Measurements from ENCODE around the gene ATP5F1B. TPM values are rescaled to one million over a fixed set of nuclear protein-coding genes. Genes with fewer than 3 reads are reported as not detected.

ATP5F1B gene
- total RNA-seq, 1 experiment from 2014 or later = 1,051 TPM

- no peak for TF ChIP-seq ATF3 (IDR thresholded peaks at IDR 0.05)
- no peak for TF ChIP-seq CBX3 (IDR thresholded peaks at IDR 0.05; ENCODE audit: low read depth)
- no peak for TF ChIP-seq POLR2AphosphoS5 (IDR thresholded peaks at IDR 0.05; ENCODE audit: low read depth, low read length)
Measured at GRCh38 chr12:56677680-56678079, 31.9 kb upstream of the ATP5F1B start (continued).

- Histone ChIP-seq H3K36me3 (ENCODE audit: control insufficient read depth in 1 of 2, insufficient read depth in 2 of 2, low read length in 2 of 2) (peaks cover 23 to 26% of the 10 kb centered on the region in 2 experiments), H2AFZ (ENCODE audit: low read depth, low read length, poor library complexity, severe bottlenecking) (no peak overlapping the region), H3K4me1 (ENCODE audit: control insufficient read depth in 1 of 2, insufficient read depth in 2 of 2, low read length in 2 of 2) (peaks cover 2 to 23% of the 10 kb centered on the region in 2 experiments; a peak in 2 of 4 replicates), H3K27me3 (ENCODE audit: insufficient read depth, low read length) (no peaks in the 10 kb centered on the region), H3K9me2 (ENCODE audit: insufficient read depth) (no peaks in the 10 kb centered on the region), H3K27ac (ENCODE audit: low read depth, low read length) (no peak overlapping the region), H3K79me2 (ENCODE audit: insufficient read depth, low read length) (peaks cover 100% of the 10 kb centered on the region), H4K20me1 (ENCODE audit: insufficient read depth) (peaks cover 44% of the 10 kb centered on the region; the same call in 1 of the 2 replicates), H3K4me3 (replicated peaks in 1 of 2; ENCODE audit: low read depth in 1 of 2, low read length in 2 of 2) (no peak overlapping the region), H3K4me2 (ENCODE audit: low read length) (no peak overlapping the region), H3K9me3 (ENCODE audit: control insufficient read depth in 1 of 2, insufficient read depth in 1 of 2, low read depth in 1 of 2, low read length in 2 of 2) (no peaks in the 10 kb centered on the region), H3K9ac (ENCODE audit: low read length) (no peak overlapping the region)
- TF ChIP-seq REST (IDR thresholded peaks at IDR 0.05; ENCODE audit: low read depth) (no peak), CEBPB (IDR thresholded peaks at IDR 0.05; ENCODE audit: low read depth) (no peak), TCF7L2 (IDR thresholded peaks at IDR 0.05; ENCODE audit: borderline replicate concordance, extremely low read depth, insufficient read depth, insufficient read length) (no peak), SP1 (IDR thresholded peaks at IDR 0.05; ENCODE audit: low read depth) (no peak), EGR1 (IDR thresholded peaks at IDR 0.05; ENCODE audit: low read depth) (no peak), ATF3 (IDR thresholded peaks at IDR 0.05) (no peak), CBX3 (IDR thresholded peaks at IDR 0.05; ENCODE audit: low read depth) (no peak), JUND (IDR thresholded peaks at IDR 0.05) (no peak), YY1 (IDR thresholded peaks at IDR 0.05; ENCODE audit: extremely low read depth, insufficient replicate concordance, low read depth, low read length) (no peak), EZH2 (IDR thresholded peaks at IDR 0.05) (no peak), ZBTB33 (IDR thresholded peaks at IDR 0.05; ENCODE audit: extremely low read depth, insufficient replicate concordance, low read length) (no peak), POLR2A (IDR thresholded peaks at IDR 0.05; ENCODE audit: borderline replicate concordance, extremely low read depth, insufficient read depth, insufficient read length) (no peak), SIN3A (IDR thresholded peaks at IDR 0.05; ENCODE audit: low read depth) (no peak), ELF1 (IDR thresholded peaks at IDR 0.05; ENCODE audit: borderline replicate concordance, low read depth) (no peak)
- no TSS peak for BruUV-seq (replicated peaks)
- ATAC-seq = no peak
- POLR2A ChIA-PET = interaction anchor here (0.7 to 3.6 kb wide), 2 partner anchors 11 to 46 kb away, joined by 3 to 17 read pairs; partner anchors contain the start of gene PTGES3
- DNase-seq (ENCODE audit: low read depth, low spot score) = no peak
- RAD21 ChIA-PET (ENCODE audit: low non-redundant PET in 1 of 2, low total read pairs in 2 of 2, uncharacterized antibody in 2 of 2, unreplicated experiment in 2 of 2) = no interaction called here
- CTCF ChIA-PET = no interaction called here
- intact Hi-C loops (cut with micrococcal nuclease) = no loop called here
Measured at GRCh38 chr12:56676851-56677580, 31.2 kb upstream of the ATP5F1B start.

All from HCT116 (cell line).